ENCODE measurements around the gene MAST4.

Gene MAST4

GRCh38 chr5:66864240-66864884 is 268.2 kb downstream of the MAST4 start:
- peak; percentile 77 for DNase-seq (ENCODE audit: low read depth)
- H3K4me3 ChIP-seq (ENCODE audit: control insufficient read depth, low read depth, low read length), result no peak overlapping the region
- peak; percentile 74 for TF ChIP-seq CTCF (conservative IDR thresholded peaks at IDR 0.05; ENCODE audit: control insufficient read depth, insufficient read depth, low read depth, low read length)

GRCh38 chr5:66867618-66868322 is 271.6 kb downstream of the MAST4 start:
- H3K4me3 ChIP-seq (ENCODE audit: control insufficient read depth, low read depth, low read length), result no peak overlapping the region
- no peak for DNase-seq (ENCODE audit: low read depth)
- no peak for TF ChIP-seq CTCF (conservative IDR thresholded peaks at IDR 0.05; ENCODE audit: control insufficient read depth, insufficient read depth, low read depth, low read length)

- TF ChIP-seq CTCF (conservative IDR thresholded peaks at IDR 0.05; ENCODE audit: control insufficient read depth, insufficient read depth, low read depth, low read length), result no peak
- no peak for DNase-seq (ENCODE audit: low read depth)
These were observed 273.2 kb downstream of the MAST4 start for GRCh38 chr5:66869347-66869746.

GRCh38 chr5:66870708-66871107 is 274.5 kb downstream of the MAST4 start:
- H3K4me3 ChIP-seq (ENCODE audit: control insufficient read depth, low read depth, low read length), result no peak overlapping the region
- no peak for TF ChIP-seq CTCF (conservative IDR thresholded peaks at IDR 0.05; ENCODE audit: control insufficient read depth, insufficient read depth, low read depth, low read length)

More at GRCh38 chr5:66869347-66869746, 273.2 kb downstream of the MAST4 start:
- no peak overlapping the region for H3K4me3 ChIP-seq (ENCODE audit: control insufficient read depth, low read depth, low read length)

DNA sequence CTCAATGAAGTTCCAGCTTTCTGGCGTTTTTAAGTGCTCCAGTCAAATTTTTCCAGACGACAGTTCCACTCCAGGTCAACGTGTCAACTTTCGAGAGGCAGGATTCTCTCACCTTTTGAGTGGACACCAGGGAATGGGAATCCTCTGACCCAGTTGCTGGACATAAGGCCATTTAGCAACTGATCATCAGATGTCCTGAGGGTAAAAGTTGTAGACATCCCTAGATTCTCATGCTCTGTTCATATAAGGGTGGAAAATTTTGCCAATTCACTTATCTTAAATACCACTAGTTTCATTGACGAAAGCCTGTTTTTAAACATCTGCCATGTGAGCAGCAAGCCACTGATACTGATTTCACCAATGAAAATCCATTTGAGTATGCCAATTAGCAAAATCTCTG is 275.5 kb downstream of the MAST4 start:
- no peak overlapping the region for H3K4me3 ChIP-seq (ENCODE audit: control insufficient read depth, low read depth, low read length)
- DNase-seq (ENCODE audit: low read depth), result no peak
- no peak for TF ChIP-seq CTCF (conservative IDR thresholded peaks at IDR 0.05; ENCODE audit: control insufficient read depth, insufficient read depth, low read depth, low read length)

More at GRCh38 chr5:66870708-66871107, 274.5 kb downstream of the MAST4 start:
- DNase-seq (ENCODE audit: low read depth), result no peak

GRCh38 chr5:66872736-66873331 is 276.6 kb downstream of the MAST4 start:
- no peak overlapping the region for H3K4me3 ChIP-seq (ENCODE audit: control insufficient read depth, low read depth, low read length)
- TF ChIP-seq CTCF (conservative IDR thresholded peaks at IDR 0.05; ENCODE audit: control insufficient read depth, insufficient read depth, low read depth, low read length), result no peak
- DNase-seq (ENCODE audit: low read depth), result no peak
